Uterus (tissue), 2 donors: ENCODE results near the gene TAS2R14.

Experiments used
- CTCF ChIP-seq, 4 experiments: fragments of 200-600 bp in 2 of 4; fragments of 450-650 bp in 2 of 4; sonication (generic) in 2 of 4; IDR thresholded peaks; one replicate each; pipeline ENCODE4 v1.5.1; 2016 to 2019; ENCODE audit warnings: antibody characterized with exemption in 4 of 4, mild to moderate bottlenecking in 2 of 4, moderate library complexity in 1 of 4
- POLR2A ChIP-seq, 2 donors: fragments of 450-650 bp; IDR thresholded peaks; one replicate each; pipeline ENCODE4 v1.6.1; 2016; ENCODE audit warnings: antibody characterized with exemption in 2 of 2, mild to moderate bottlenecking in 1 of 2, moderate library complexity in 1 of 2

DNA sequence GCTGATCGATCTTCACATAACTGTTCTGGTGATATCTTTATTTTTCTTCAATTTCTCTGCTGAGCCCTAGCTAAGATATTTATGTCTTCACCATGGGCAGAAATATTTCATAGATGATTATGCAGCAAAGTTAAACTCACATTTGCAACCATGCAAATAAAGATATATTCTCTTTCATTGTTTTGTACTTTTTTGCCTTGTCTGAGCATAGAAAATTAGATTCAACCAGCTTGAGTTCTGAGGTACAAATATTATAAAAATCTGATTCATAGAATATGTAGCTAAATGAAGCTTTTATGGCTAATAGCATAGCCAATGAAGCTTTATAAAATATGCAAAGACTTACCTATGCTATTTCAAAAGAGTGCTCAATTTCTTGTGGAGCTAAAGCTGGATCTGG is 29.6 kb downstream of the TAS2R14 start, which contains the start of gene TAS2R13:
- TF ChIP-seq CTCF (IDR thresholded peaks at IDR 0.05) (no peak), POLR2A (IDR thresholded peaks at IDR 0.05) (no peak)
